CD4-positive, alpha-beta memory T cell (primary cell): ENCODE measurements around the gene NSMF. TPM values are rescaled to one million over a fixed set of nuclear protein-coding genes. Genes with fewer than 3 reads are reported as not detected.
A peak's percentile ranks its signal among the peaks of the same experiment; 100 is the strongest.

Experiments
- CTCF ChIA-PET: fragments of 350-600 bp; sonication (Branson Sonifier 250); formaldehyde crosslinking; loops from one replicate; lab custom pipeline; 2021; ENCODE audit warnings: inconsistent platforms; ENCODE audit not compliant: partially characterized antibody; lab: Charles Lee
- POLR2A ChIA-PET: fragments of 350-600 bp; sonication (Branson Sonifier 250); formaldehyde crosslinking; loops from one replicate; lab custom pipeline; 2021; ENCODE audit not compliant: partially characterized antibody; lab: Charles Lee
- DNase-seq, 5 donors: peaks; one replicate each; pipeline versions ENCODE4 v3.0.0 to v3.0.0-alpha.2; 2020 to 2022; ENCODE audit warnings: mixed read lengths in 1 of 5
- H3K27ac ChIP-seq: one replicate; pipeline ENCODE4 v1.7.0; 2013; ENCODE audit warnings: low read depth, low read length
- H3K27me3 ChIP-seq: 2 replicates; pipeline ENCODE4 v1.7.0; 2013; ENCODE audit warnings: mild to moderate bottlenecking, low read length, moderate library complexity; ENCODE audit not compliant: insufficient read depth
- H3K36me3 ChIP-seq: 2 replicates; pipeline ENCODE4 v1.7.0; 2013; ENCODE audit warnings: mild to moderate bottlenecking, low read length, moderate library complexity; ENCODE audit not compliant: insufficient read depth
- H3K4me1 ChIP-seq: 2 replicates; pipeline ENCODE4 v1.7.0; 2013; ENCODE audit warnings: mild to moderate bottlenecking, low read length, moderate library complexity; ENCODE audit not compliant: insufficient read depth
- H3K4me3 ChIP-seq, 2 donors: one replicate each; pipeline ENCODE4 v1.7.0; 2013; ENCODE audit warnings: low read length in 2 of 2, mild to moderate bottlenecking in 1 of 2
- H3K9me3 ChIP-seq, 2 donors: one replicate each; pipeline ENCODE4 v1.7.0; 2013; ENCODE audit warnings: low read length in 2 of 2, control low read depth in 1 of 2; ENCODE audit not compliant: control insufficient read depth in 1 of 2
- H3K27ac Mint-ChIP-seq, 7 donors: one replicate each; pipeline ENCODE4 v1.8.0; 2020 to 2021; ENCODE audit warnings: mixed read lengths in 7 of 7, mild to moderate bottlenecking in 6 of 7, inconsistent platforms in 3 of 7, moderate library complexity in 3 of 7
- H3K27me3 Mint-ChIP-seq, 2 donors: one replicate each; pipeline ENCODE4 v1.8.0; 2020 to 2021; ENCODE audit warnings: mixed read lengths in 2 of 2
- H3K36me3 Mint-ChIP-seq, 2 donors: one replicate each; pipeline ENCODE4 v1.8.0; 2020 to 2021; ENCODE audit warnings: mixed read lengths in 2 of 2, inconsistent platforms in 1 of 2, mild to moderate bottlenecking in 1 of 2
- H3K4me1 Mint-ChIP-seq, 4 donors: one replicate each; pipeline ENCODE4 v1.8.0; 2020 to 2021; ENCODE audit warnings: mixed read lengths in 4 of 4, mild to moderate bottlenecking in 1 of 4
- H3K4me3 Mint-ChIP-seq, 8 donors: one replicate each; pipeline ENCODE4 v1.8.0; 2020 to 2021; ENCODE audit warnings: mixed read lengths in 8 of 8, mild to moderate bottlenecking in 7 of 8, moderate library complexity in 6 of 8, inconsistent platforms in 3 of 8
- H3K9me3 Mint-ChIP-seq, 8 donors: one replicate each; pipeline ENCODE4 v1.8.0; 2020 to 2021; ENCODE audit warnings: mixed read lengths in 8 of 8, mild to moderate bottlenecking in 5 of 8, inconsistent platforms in 3 of 8, moderate library complexity in 1 of 8
- intact Hi-C: fragments of 100-400 bp; cut with micrococcal nuclease; formaldehyde crosslinking; loops from one replicate; pipeline ENCODE4 v1.15.1; 2023
- polyA plus RNA-seq, 2 donors: library from polyadenylated mRNA; unstranded; fragments of 300-500 nt; fragmentation: Illumina TruSeq; gene quantifications; one replicate each; pipeline ENCODE4 v1.2.3, GENCODE V29; 2021
- total RNA-seq, 2 experiments: library from RNA; stranded (reverse); gene quantifications; one replicate each; pipeline ENCODE4 v1.2.3, GENCODE V29; 2021

Gene NSMF
- total and polyA plus RNA-seq, 4 experiments from 2014 or later: 3.8 to 20.9 (median 14.4) TPM

DNA sequence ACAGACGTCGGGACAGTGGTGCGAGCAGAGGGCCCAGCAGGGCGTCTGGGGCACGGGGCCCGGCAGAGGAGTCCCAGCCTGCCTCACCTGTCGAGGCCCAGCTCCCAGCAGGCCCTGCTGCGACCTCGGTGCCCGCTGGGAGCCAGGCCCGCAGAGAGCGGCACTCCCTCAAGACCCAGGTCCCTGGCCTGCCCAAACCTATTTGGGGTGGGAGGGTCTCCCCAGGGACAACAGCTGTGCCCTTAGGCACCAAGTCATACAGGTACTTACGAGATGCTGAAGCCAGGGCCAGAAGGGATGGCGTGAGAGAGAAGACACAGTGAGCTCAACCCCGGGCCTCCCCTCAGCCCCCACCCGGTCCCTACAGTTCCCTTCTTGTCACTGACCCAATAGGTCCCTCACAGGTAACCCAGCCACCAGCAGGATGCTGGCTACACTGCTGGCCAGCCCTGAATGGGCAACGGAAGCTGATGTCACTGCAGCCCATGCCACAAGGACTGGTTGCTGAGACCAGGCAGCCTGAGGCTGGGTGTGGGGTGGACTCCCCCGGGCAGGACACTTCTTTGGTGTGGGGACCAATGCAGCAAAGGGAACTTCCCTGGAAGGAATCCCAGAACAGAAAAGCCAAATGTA lies 3.7 kb downstream of the NSMF start:
- Mint-ChIP-seq H3K9me3 (peaks cover 0 to 2% (median 0%) of the 10 kb centered on the region in 8 donors), H3K27me3 (no peaks in the 10 kb centered on the region), H3K4me1 (peaks cover 5 to 51% (median 22%) of the 10 kb centered on the region in 4 donors), H3K4me3 (peak overlapping the region in 6 of 8 donors; percentile 26 to 68 (median 38)), H3K27ac (peak overlapping the region in 2 of 7 donors; percentile 77 to 82), H3K36me3 (peaks cover 0 to 4% of the 10 kb centered on the region in 2 donors)
- no peak overlapping the region for H3K27ac ChIP-seq
- intact Hi-C loops: loop anchor here (5.0 kb wide), 1 partner anchor 33 kb away; the partner anchor contains the start of genes EXD3 and NOXA1
- ChIA-PET POLR2A (interaction anchor here (0.8 to 1.0 kb wide), 2 partner anchors 9 to 33 kb away, joined by 3 read pairs; partner anchors contain the start of genes EXD3 and NOXA1), CTCF (no interaction called here)
- H3K9me3 ChIP-seq: no peaks in the 10 kb centered on the region
- H3K36me3 ChIP-seq: no peaks in the 10 kb centered on the region
- peak in 1 of 5 donors; percentile 38 for DNase-seq
- H3K4me1 ChIP-seq: peaks cover 63% of the 10 kb centered on the region
- H3K27me3 ChIP-seq: no peaks in the 10 kb centered on the region
- H3K4me3 ChIP-seq: no peak overlapping the region

DNA sequence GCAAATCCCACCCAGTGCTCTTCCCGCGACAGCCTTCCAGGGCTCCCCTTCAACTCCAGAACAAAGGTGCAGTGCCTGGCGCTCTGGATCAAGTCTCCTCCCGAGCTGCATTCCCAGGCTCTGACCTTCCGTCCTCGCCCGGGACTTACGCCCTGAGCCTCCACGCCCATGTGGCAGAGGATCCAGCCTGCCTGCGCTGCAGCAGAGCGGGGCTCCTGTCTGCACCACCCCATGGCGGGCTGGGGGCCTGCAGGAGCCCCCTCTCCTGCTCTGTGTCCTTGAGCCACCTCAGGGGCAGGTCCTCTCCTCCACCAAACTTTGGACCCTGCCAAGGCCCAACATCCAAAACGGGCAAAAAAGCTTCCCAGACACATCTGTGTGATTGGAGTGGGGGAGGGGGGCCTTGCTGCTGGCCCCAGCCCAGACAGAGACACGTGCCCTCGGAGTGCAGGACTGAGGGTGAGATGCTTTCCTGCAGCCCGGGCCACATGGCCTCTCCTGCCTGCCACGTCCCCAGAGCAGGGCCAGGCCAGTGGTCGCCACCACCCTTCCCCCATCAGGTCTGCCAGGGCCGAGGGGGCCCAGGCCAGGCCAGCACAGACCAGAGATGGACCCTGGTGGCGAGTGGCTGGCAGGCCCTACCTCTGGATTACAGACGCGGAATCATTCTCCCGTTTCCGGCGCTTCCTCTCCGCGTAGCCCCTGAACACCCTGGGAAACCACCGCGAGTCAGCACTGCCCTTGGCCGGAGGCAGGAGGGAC lies 4.4 kb downstream of the NSMF start:
- peak in 1 of 5 donors; percentile 40 for DNase-seq
- H3K4me1 Mint-ChIP-seq: peaks cover 6 to 50% (median 22%) of the 10 kb centered on the region in 4 donors
- Histone ChIP-seq H3K4me3 (peak overlapping the region in 1 of 2 donors; percentile 40), H3K27ac (no peak overlapping the region), H3K9me3 (no peaks in the 10 kb centered on the region), H3K27me3 (no peaks in the 10 kb centered on the region), H3K4me1 (peaks cover 63% of the 10 kb centered on the region), H3K36me3 (no peaks in the 10 kb centered on the region)
- H3K27ac Mint-ChIP-seq: peak overlapping the region in 5 of 7 donors; percentile 12 to 77 (median 56)
- H3K4me3 Mint-ChIP-seq: peak overlapping the region in 7 of 8 donors; percentile 17 to 59 (median 46)
- H3K9me3 Mint-ChIP-seq: peaks cover 0 to 4% (median 0%) of the 10 kb centered on the region in 8 donors
- no peaks in the 10 kb centered on the region for H3K27me3 Mint-ChIP-seq
- intact Hi-C loops: loop anchor here (5.0 kb wide), 1 partner anchor 32 kb away; the partner anchor contains the start of genes EXD3 and NOXA1
- peaks cover 0 to 4% of the 10 kb centered on the region in 2 donors for H3K36me3 Mint-ChIP-seq
- ChIA-PET CTCF (no interaction called here), POLR2A (interaction anchor here (0.8 kb wide), 1 partner anchor 32 kb away, joined by 3 read pairs; the partner anchor contains the start of genes EXD3 and NOXA1)

DNA sequence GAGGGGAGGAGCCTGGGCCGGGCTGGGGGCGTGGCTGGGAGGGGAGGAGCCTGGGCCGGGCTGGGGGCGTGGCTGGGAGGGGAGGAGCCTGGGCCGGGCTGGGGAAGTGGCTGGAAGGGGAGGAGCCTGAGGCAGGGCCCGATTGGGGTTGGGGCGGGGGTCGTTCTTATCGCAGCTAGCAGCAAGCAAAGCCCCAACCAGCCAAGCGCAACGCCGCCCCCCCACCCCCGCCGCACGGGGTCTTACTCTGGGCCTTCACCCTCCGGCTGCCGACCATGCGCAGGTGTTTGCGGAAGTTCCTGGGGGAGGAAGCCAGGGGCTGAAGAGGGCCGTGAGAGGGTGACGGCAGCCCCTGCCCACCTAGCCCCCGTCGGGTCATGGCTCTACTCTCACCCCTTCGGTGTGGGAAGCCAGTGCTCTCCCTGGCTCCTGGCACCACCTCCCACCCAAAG lies 5.0 kb downstream of the NSMF start:
- peak overlapping the region in 5 of 7 donors; percentile 12 to 57 (median 42) for H3K27ac Mint-ChIP-seq

DNA sequence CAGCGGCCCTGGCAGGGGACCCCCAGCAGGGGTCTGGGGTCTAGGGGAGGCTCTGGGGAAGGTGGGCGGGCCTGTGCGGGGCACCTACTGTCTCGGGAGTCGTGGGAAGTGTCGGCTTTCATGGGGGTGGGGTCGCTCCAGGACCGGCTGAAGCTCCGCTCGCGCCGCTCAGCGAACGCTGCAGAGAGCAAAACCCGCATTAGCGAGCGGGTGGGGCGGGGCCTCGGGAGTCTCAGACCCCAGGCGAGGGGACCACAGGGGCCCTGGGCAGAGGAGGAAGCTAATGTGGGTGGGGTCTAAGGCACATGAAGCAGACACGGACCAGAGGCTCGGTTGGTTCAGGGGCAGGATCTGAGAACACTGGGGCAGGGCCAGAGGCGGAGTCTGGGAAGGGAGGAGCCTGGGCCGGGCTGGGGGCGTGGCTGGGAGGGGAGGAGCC lies 5.5 kb downstream of the NSMF start:
- Mint-ChIP-seq H3K36me3 (peaks cover 0 to 4% of the 10 kb centered on the region in 2 donors), H3K4me3 (peak overlapping the region in 6 of 8 donors; percentile 24 to 76 (median 54)), H3K27ac (peak overlapping the region in 3 of 7 donors; percentile 25 to 78 (median 29)), H3K4me1 (peaks cover 7 to 50% (median 21%) of the 10 kb centered on the region in 4 donors), H3K9me3 (peaks cover 0 to 4% (median 0%) of the 10 kb centered on the region in 8 donors), H3K27me3 (no peaks in the 10 kb centered on the region)
- H3K27me3 ChIP-seq: no peaks in the 10 kb centered on the region
- H3K27ac ChIP-seq: no peak overlapping the region
- H3K9me3 ChIP-seq: no peaks in the 10 kb centered on the region
- CTCF ChIA-PET: interaction anchor here (0.9 kb wide), 1 partner anchor 9 kb away, joined by 3 read pairs; no protein-coding TSS in a partner anchor
- POLR2A ChIA-PET: interaction anchor here (1.1 to 1.4 kb wide), 2 partner anchors 31 to 213 kb away, joined by 3 to 4 read pairs; partner anchors contain the start of genes EXD3, NOXA1 and TUBB4B
- peak; percentile 52 to 74 (median 56) for DNase-seq
- intact Hi-C loops: no loop called here
- H3K4me3 ChIP-seq: no peak overlapping the region
- H3K4me1 ChIP-seq: peaks cover 60% of the 10 kb centered on the region
- no peaks in the 10 kb centered on the region for H3K36me3 ChIP-seq

More for the DNA sequence above, 5.0 kb downstream of the NSMF start:
- Mint-ChIP-seq H3K4me3 (peak overlapping the region in 7 of 8 donors; percentile 17 to 59 (median 46)), H3K4me1 (peaks cover 4 to 50% (median 19%) of the 10 kb centered on the region in 4 donors), H3K27me3 (no peaks in the 10 kb centered on the region), H3K9me3 (peaks cover 0 to 4% (median 0%) of the 10 kb centered on the region in 8 donors), H3K36me3 (peaks cover 0 to 4% of the 10 kb centered on the region in 2 donors)
- ChIA-PET POLR2A (interaction anchor here (1.1 to 1.4 kb wide), 2 partner anchors 31 to 213 kb away, joined by 3 to 4 read pairs; partner anchors contain the start of genes EXD3, NOXA1 and TUBB4B), CTCF (interaction anchor here (0.9 kb wide), 1 partner anchor 9 kb away, joined by 3 read pairs; no protein-coding TSS in a partner anchor)
- peak overlapping the region in 1 of 2 donors; percentile 40 for H3K4me3 ChIP-seq
- H3K36me3 ChIP-seq: no peaks in the 10 kb centered on the region
- H3K27ac ChIP-seq: no peak overlapping the region
- DNase-seq: peak; percentile 31 to 62 (median 48)
- no peaks in the 10 kb centered on the region for H3K9me3 ChIP-seq
- intact Hi-C loops: no loop called here
- H3K4me1 ChIP-seq: peaks cover 60% of the 10 kb centered on the region
- no peaks in the 10 kb centered on the region for H3K27me3 ChIP-seq

DNA sequence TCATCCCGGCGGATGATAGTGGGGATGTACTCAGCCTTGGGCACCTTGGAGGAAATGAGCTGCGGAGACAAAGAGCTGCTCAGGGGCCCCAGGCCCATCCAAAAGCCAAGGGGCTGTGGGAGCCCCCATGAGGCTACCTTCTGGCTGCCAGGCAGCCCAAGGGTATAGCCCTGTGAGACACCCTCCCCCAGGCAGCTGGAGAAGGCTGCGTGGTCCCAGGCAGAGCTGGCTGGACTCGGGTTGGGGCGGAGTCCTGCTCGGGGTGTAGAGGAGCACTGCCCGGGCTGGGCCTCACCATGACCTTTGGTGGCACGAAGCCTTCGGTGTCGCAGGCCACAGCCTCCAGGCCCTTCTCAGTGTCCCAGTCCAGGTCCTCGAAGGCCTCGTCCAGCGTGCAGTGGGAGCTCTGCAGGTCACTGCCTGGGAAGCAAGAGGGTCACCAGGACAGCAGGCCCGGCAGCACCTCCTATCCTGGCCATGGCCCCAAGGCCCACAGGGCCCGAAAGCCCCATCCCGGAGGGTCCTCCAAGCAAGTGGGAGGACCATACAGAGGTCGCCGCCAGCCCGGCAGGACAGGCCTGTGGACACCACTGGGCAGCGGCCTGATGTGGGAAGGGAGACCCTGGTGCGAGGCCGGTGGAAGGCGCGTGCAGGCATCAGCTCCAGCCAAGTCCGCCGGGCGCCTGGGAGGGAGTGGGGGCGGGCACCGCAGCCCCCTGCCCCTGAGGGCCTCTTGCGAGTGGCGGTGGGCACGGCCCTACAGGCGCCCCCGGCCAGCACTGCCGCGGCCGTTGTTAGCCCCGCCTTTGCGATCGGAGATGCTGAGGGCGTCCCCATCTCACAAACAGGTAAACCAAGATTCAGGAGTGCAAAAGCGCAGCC lies 6.1 kb downstream of the NSMF start:
- peak overlapping the region in 2 of 8 donors; percentile 38 to 76 for H3K4me3 Mint-ChIP-seq
- Histone ChIP-seq H3K4me3 (no peak overlapping the region), H3K36me3 (no peaks in the 10 kb centered on the region), H3K9me3 (no peaks in the 10 kb centered on the region), H3K27ac (no peak overlapping the region), H3K4me1 (peaks cover 53% of the 10 kb centered on the region), H3K27me3 (no peaks in the 10 kb centered on the region)
- H3K9me3 Mint-ChIP-seq: peaks cover 0 to 4% (median 0%) of the 10 kb centered on the region in 8 donors
- POLR2A ChIA-PET: interaction anchor here (0.7 to 1.4 kb wide), 3 partner anchors 25 to 212 kb away, joined by 3 to 4 read pairs (median 3); partner anchors contain the start of genes EXD3, NOXA1 and TUBB4B
- CTCF ChIA-PET: interaction anchor here (0.9 kb wide), 1 partner anchor 8 kb away, joined by 3 read pairs; no protein-coding TSS in a partner anchor
- peaks cover 7 to 50% (median 23%) of the 10 kb centered on the region in 4 donors for H3K4me1 Mint-ChIP-seq
- H3K27me3 Mint-ChIP-seq: no peaks in the 10 kb centered on the region
- intact Hi-C loops: no loop called here
- peaks cover 0 to 4% of the 10 kb centered on the region in 2 donors for H3K36me3 Mint-ChIP-seq
- DNase-seq: peak in 1 of 5 donors; percentile 33
- peak overlapping the region in 1 of 7 donors; percentile 78 for H3K27ac Mint-ChIP-seq
